Measurements from ENCODE around the gene NSDHL. TPM values are rescaled to one million over a fixed set of nuclear protein-coding genes. Genes with fewer than 3 reads are reported as not detected.
A peak's percentile ranks its signal among the peaks of the same experiment; 100 is the strongest.
"Not testable (repeated sequence)": the region's sequence is repeated elsewhere in the genome, so short reads cannot be mapped to it uniquely, and the experiment has no call there.

NSDHL gene
- polyA plus RNA-seq, 2 of the 4 experiments (the other 2 are of a cell fraction): 24.9 to 50.5 TPM

GRCh38 chrX:152830312-152831305 lies at the start of gene NSDHL, which contains the start of gene CETN2 (continued):
- TF ChIP-seq, protein P1, sequence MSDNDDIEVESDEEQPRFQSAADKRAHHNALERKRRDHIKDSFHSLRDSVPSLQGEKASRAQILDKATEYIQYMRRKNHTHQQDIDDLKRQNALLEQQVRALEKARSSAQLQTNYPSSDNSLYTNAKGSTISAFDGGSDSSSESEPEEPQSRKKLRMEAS (IDR thresholded peaks at IDR 0.05): peak; percentile 50; the same call in 1 of the 2 replicates
- no peak for TF ChIP-seq RCOR1 (IDR thresholded peaks at IDR 0.05; ENCODE audit: low read depth, low read length)
- no peak for TF ChIP-seq HEYL (CRISPR knock-in tag; IDR thresholded peaks at IDR 0.05)
- peak; percentile 73; the same call in 1 of the 2 replicates for TF ChIP-seq PHF8 (IDR thresholded peaks at IDR 0.05; ENCODE audit: borderline replicate concordance, low read depth)
- TF ChIP-seq CHD2 (IDR thresholded peaks at IDR 0.05; ENCODE audit: low read length, partially characterized antibody): peak; percentile 88

GRCh38 chrX:152787062-152787461 lies 43.8 kb upstream of the NSDHL start:
- H3K4me3 ChIP-seq; DNase-seq (ENCODE audit: low read depth in 1 of 2, low spot score in 1 of 2); H3K4me2 ChIP-seq; H3K27ac ChIP-seq; H3K4me1 ChIP-seq; POLR2A ChIA-PET; H3K9me3 ChIP-seq; CTCF ChIA-PET: not testable (repeated sequence)
- ATAC-seq (peak; percentile 59 to 91; a peak in 4 of 6 replicates), FAIRE-seq (peak; percentile 87)
- WGBS (ENCODE audit: missing lambda C conversion rate): no CpG with 5 or more reads among the region's 3 CpGs

- ChIA-PET CTCF (interaction anchor here (0.7 kb wide), 1 partner anchor 32 kb away, joined by 3 read pairs; the partner anchor contains the start of genes CETN2 and NSDHL), POLR2A (no interaction called here)
- no peak overlapping the region for H3K4me2 ChIP-seq
- ATAC-seq (no peak), FAIRE-seq (no peak), DNase-seq (ENCODE audit: low read depth in 1 of 2, low spot score in 1 of 2) (no peak)
- TF ChIP-seq ZNF302 (CRISPR knock-in tag; IDR thresholded peaks at IDR 0.05) (no peak), MAZ (IDR thresholded peaks at IDR 0.05; ENCODE audit: borderline replicate concordance, low read depth, low read length) (no peak), FOSB (CRISPR knock-in tag; IDR thresholded peaks at IDR 0.05) (no peak), POLR2AphosphoS2 (conservative IDR thresholded peaks at IDR 0.05; ENCODE audit: low read length) (no peak), ZC3H11A (IDR thresholded peaks at IDR 0.05) (no peak), TP53 (CRISPR knock-in tag; IDR thresholded peaks at IDR 0.05) (no peak), NFE2L2 (conservative IDR thresholded peaks at IDR 0.05; ENCODE audit: low read length) (no peak), CHD2 (IDR thresholded peaks at IDR 0.05; ENCODE audit: low read length, partially characterized antibody) (no peak), REST (IDR thresholded peaks at IDR 0.05) (no peak), ESRRA (IDR thresholded peaks at IDR 0.05; ENCODE audit: borderline replicate concordance, low read length) (no peak), CHD4 (IDR thresholded peaks at IDR 0.05; ENCODE audit: borderline replicate concordance) (no peak), JUNB (IDR thresholded peaks at IDR 0.05) (no peak), GATA3 (IDR thresholded peaks at IDR 0.05; ENCODE audit: borderline replicate concordance) (no peak)
- TF ChIP-seq, protein P1 (IDR thresholded peaks at IDR 0.05): no peak
- no peaks in the 10 kb centered on the region for H3K9me3 ChIP-seq
- H3K27ac ChIP-seq: no peak overlapping the region
- H3K4me1 ChIP-seq: no peaks in the 10 kb centered on the region
- 0% methylated on average over 1 of the region's 1 CpG for WGBS (ENCODE audit: missing lambda C conversion rate)
- no peak overlapping the region for H3K4me3 ChIP-seq
Measured at GRCh38 chrX:152798945-152799344, 31.9 kb upstream of the NSDHL start.
